NCI-H2081 treated with DMSO at 0.1 percent for 48 hours (cell line): ENCODE data around the gene COL6A2.
"Not testable (repeated sequence)": the region's sequence is repeated elsewhere in the genome, so short reads cannot be mapped to it uniquely, and the experiment has no call there.

Experiments used
- DNase-seq: peaks from one replicate; lab custom pipeline; 2025; lab: John Stamatoyannopoulos, UW

The COL6A2 gene

GRCh38 chr21:46079352-46080170 is 18.4 kb upstream of the COL6A2 start:
- no peak for DNase-seq

GRCh38 chr21:46080171-46081021 is 17.5 kb upstream of the COL6A2 start:
- no peak for DNase-seq

- DNase-seq = no peak
Observed at GRCh38 chr21:46081022-46081861, 16.7 kb upstream of the COL6A2 start.

GRCh38 chr21:46081862-46082712 is 15.8 kb upstream of the COL6A2 start:
- no peak for DNase-seq

GRCh38 chr21:46082713-46082962 is 15.3 kb upstream of the COL6A2 start:
- DNase-seq = no peak

- no peak for DNase-seq
Observed at GRCh38 chr21:46082963-46083790, 14.7 kb upstream of the COL6A2 start.

GRCh38 chr21:46083791-46084561 is 13.9 kb upstream of the COL6A2 start:
- no peak for DNase-seq

GRCh38 chr21:46084709-46085108 is 13.2 kb upstream of the COL6A2 start:
- no peak for DNase-seq

- not testable (repeated sequence) for DNase-seq
Observed at GRCh38 chr21:46085259-46085658, 12.7 kb upstream of the COL6A2 start.

GRCh38 chr21:46087641-46088040 is 10.3 kb upstream of the COL6A2 start:
- DNase-seq = no peak

- DNase-seq = no peak
Observed at GRCh38 chr21:46088189-46088588, 9.7 kb upstream of the COL6A2 start.

GRCh38 chr21:46089285-46089684 is 8.6 kb upstream of the COL6A2 start:
- no peak for DNase-seq

- DNase-seq = no peak
Observed at GRCh38 chr21:46091118-46091517, 6.8 kb upstream of the COL6A2 start.

GRCh38 chr21:46091631-46092025 is 6.3 kb upstream of the COL6A2 start:
- no peak for DNase-seq

- no peak for DNase-seq
Observed at GRCh38 chr21:46092026-46092764, 5.7 kb upstream of the COL6A2 start.

- DNase-seq = no peak
Observed at GRCh38 chr21:46092811-46093667, 4.9 kb upstream of the COL6A2 start.

- no peak for DNase-seq
Observed at GRCh38 chr21:46093668-46094400, 4.1 kb upstream of the COL6A2 start.
